Measurements from ENCODE around the gene OOEP.

OOEP gene

DNA sequence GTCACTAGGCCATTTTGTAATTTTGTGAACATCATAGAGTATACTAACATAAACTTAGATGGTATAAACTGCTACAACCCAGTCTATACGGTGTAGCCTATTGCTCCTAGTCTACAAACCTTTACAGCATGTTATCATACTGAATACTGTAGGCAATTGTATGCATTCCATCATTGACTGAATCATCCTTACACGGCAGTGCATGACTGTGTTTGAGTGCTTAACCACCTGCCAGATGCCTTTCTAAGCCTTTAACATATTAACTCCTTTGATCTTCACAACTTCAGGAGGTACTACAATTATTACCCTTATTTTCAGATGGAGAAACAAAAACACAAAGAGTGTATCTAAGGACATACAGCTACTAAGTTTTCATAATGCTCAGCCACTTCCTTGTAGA, 29.6 kb downstream of the OOEP start:
- ATAC-seq, result no peak; the same call in 2 of the 3 replicates
- TF ChIP-seq ESRRG (CRISPR knock-in tag; IDR thresholded peaks at IDR 0.05), result no peak
- no peak for TF ChIP-seq TOX (CRISPR knock-in tag; IDR thresholded peaks at IDR 0.05; ENCODE audit: borderline replicate concordance)
- TF ChIP-seq OSR1 (CRISPR knock-in tag; IDR thresholded peaks at IDR 0.05), result no peak
- no peak for TF ChIP-seq BACH2 (CRISPR knock-in tag; IDR thresholded peaks at IDR 0.05; ENCODE audit: borderline replicate concordance)
- TF ChIP-seq GLIS3 (CRISPR knock-in tag; IDR thresholded peaks at IDR 0.05), result no peak
- TF ChIP-seq, protein P1, sequence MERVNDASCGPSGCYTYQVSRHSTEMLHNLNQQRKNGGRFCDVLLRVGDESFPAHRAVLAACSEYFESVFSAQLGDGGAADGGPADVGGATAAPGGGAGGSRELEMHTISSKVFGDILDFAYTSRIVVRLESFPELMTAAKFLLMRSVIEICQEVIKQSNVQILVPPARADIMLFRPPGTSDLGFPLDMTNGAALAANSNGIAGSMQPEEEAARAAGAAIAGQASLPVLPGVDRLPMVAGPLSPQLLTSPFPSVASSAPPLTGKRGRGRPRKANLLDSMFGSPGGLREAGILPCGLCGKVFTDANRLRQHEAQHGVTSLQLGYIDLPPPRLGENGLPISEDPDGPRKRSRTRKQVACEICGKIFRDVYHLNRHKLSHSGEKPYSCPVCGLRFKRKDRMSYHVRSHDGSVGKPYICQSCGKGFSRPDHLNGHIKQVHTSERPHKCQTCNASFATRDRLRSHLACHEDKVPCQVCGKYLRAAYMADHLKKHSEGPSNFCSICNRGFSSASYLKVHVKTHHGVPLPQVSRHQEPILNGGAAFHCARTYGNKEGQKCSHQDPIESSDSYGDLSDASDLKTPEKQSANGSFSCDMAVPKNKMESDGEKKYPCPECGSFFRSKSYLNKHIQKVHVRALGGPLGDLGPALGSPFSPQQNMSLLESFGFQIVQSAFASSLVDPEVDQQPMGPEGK (CRISPR knock-in tag; IDR thresholded peaks at IDR 0.05; ENCODE audit: borderline replicate concordance), result no peak
- TF ChIP-seq PPARA (CRISPR knock-in tag; IDR thresholded peaks at IDR 0.05; ENCODE audit: borderline replicate concordance), result no peak
- no peak for TF ChIP-seq ARNTL (CRISPR knock-in tag; IDR thresholded peaks at IDR 0.05; ENCODE audit: borderline replicate concordance, low read depth)
- TF ChIP-seq ZC3H10 (CRISPR knock-in tag; IDR thresholded peaks at IDR 0.05), result no peak
- no peak for TF ChIP-seq ZNF8 (CRISPR knock-in tag; IDR thresholded peaks at IDR 0.05)
- no peak for TF ChIP-seq CSRNP3 (CRISPR knock-in tag; IDR thresholded peaks at IDR 0.05)
- no peak for TF ChIP-seq ZFP3 (CRISPR knock-in tag; IDR thresholded peaks at IDR 0.05)
- TF ChIP-seq POU6F1 (CRISPR knock-in tag; IDR thresholded peaks at IDR 0.05; ENCODE audit: borderline replicate concordance, low read depth), result no peak

DNA sequence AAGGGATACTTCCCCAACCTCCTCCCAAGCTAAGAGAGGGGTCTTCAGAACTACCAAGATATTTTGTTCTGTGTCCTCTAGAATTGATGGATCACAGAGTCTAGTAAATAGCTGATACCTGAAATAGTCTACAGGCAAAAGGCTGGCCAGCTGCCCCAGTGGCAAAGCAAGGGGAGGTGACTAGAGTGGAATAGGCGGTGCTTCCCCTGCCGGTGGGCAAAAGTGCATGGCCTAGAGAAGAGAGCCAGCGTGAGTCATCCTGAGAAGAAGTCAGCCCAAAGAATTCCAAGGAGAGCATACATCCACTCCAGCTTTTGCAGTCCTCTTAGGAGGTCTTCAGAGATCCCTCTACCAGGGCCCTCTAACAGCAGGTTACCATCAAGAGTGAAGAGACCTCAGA, 30.4 kb downstream of the OOEP start:
- TF ChIP-seq ESRRG (CRISPR knock-in tag; IDR thresholded peaks at IDR 0.05) (no peak), ZC3H10 (CRISPR knock-in tag; IDR thresholded peaks at IDR 0.05) (no peak), RARB (CRISPR knock-in tag; IDR thresholded peaks at IDR 0.05) (no peak), TOX (CRISPR knock-in tag; IDR thresholded peaks at IDR 0.05; ENCODE audit: borderline replicate concordance) (no peak), ZNF565 (CRISPR knock-in tag; conservative IDR thresholded peaks at IDR 0.05; ENCODE audit: low read depth) (no peak), ZNF8 (CRISPR knock-in tag; IDR thresholded peaks at IDR 0.05) (no peak), SNAI2 (CRISPR knock-in tag; IDR thresholded peaks at IDR 0.05) (no peak), TCF4 (CRISPR knock-in tag; IDR thresholded peaks at IDR 0.05; ENCODE audit: borderline replicate concordance) (no peak), ISL1 (CRISPR knock-in tag; IDR thresholded peaks at IDR 0.05) (no peak)
- no peak; the same call in 1 of the 3 replicates for ATAC-seq

- no peak for ATAC-seq
- TF ChIP-seq GLIS3 (CRISPR knock-in tag; IDR thresholded peaks at IDR 0.05), result no peak
- no peak for TF ChIP-seq ZC3H10 (CRISPR knock-in tag; IDR thresholded peaks at IDR 0.05)
Measured at GRCh38 chr6:73329201-73329600, 40.5 kb downstream of the OOEP start.

- ATAC-seq, result no peak
- TF ChIP-seq, protein P1 (CRISPR knock-in tag; IDR thresholded peaks at IDR 0.05; ENCODE audit: borderline replicate concordance), result no peak
- TF ChIP-seq ZFP30 (CRISPR knock-in tag; IDR thresholded peaks at IDR 0.05), result no peak
- no peak for TF ChIP-seq ZNF70 (CRISPR knock-in tag; IDR thresholded peaks at IDR 0.05)
- no peak for TF ChIP-seq ZNF565 (CRISPR knock-in tag; conservative IDR thresholded peaks at IDR 0.05; ENCODE audit: low read depth)
- no peak for TF ChIP-seq OSR1 (CRISPR knock-in tag; IDR thresholded peaks at IDR 0.05)
- no peak for TF ChIP-seq CSRNP3 (CRISPR knock-in tag; IDR thresholded peaks at IDR 0.05)
- no peak for TF ChIP-seq ZFP3 (CRISPR knock-in tag; IDR thresholded peaks at IDR 0.05)
- TF ChIP-seq ISL1 (CRISPR knock-in tag; IDR thresholded peaks at IDR 0.05), result no peak
Measured at GRCh38 chr6:73328790-73329189, 40.9 kb downstream of the OOEP start.

Measured in SK-N-SH treated with all-trans-retinoic acid at 6 μM for 48 hours (cell line).